ENCODE measurements around the gene TRIM60. TPM values are rescaled to one million over a fixed set of nuclear protein-coding genes. Genes with fewer than 3 reads are reported as not detected.
"Not testable (repeated sequence)": the region's sequence is repeated elsewhere in the genome, so short reads cannot be mapped to it uniquely, and the experiment has no call there.

TRIM60 gene
- total RNA-seq, 2 experiments from 2014 or later: not detected

GRCh38 chr4:165060938-165061337, 29.1 kb downstream of the TRIM60 start:
- no peak overlapping the region for H3K4me3 Mint-ChIP-seq
- no peaks in the 10 kb centered on the region for H3K4me1 Mint-ChIP-seq (ENCODE audit: low read depth)
- ChIA-PET CTCF (no interaction called here), POLR2A (no interaction called here)
- no peaks in the 10 kb centered on the region for H3K36me3 Mint-ChIP-seq
- H3K27me3 Mint-ChIP-seq: no peaks in the 10 kb centered on the region
- H3K9me3 Mint-ChIP-seq: no peaks in the 10 kb centered on the region
- H3K27ac Mint-ChIP-seq: no peak overlapping the region
- intact Hi-C loops (cut with micrococcal nuclease): no loop called here
- DNase-seq: no peak

GRCh38 chr4:165070560-165070959, 38.8 kb downstream of the TRIM60 start:
- CTCF ChIA-PET: no interaction called here
- Mint-ChIP-seq H3K9me3 (no peaks in the 10 kb centered on the region), H3K4me3 (no peak overlapping the region), H3K27ac (no peak overlapping the region), H3K4me1 (ENCODE audit: low read depth) (no peaks in the 10 kb centered on the region), H3K36me3 (no peaks in the 10 kb centered on the region), H3K27me3 (no peaks in the 10 kb centered on the region)
- POLR2A ChIA-PET: no interaction called here
- no peak for DNase-seq
- intact Hi-C loops (cut with micrococcal nuclease): no loop called here

GRCh38 chr4:165073346-165073745, 41.5 kb downstream of the TRIM60 start:
- POLR2A ChIA-PET; H3K4me3 Mint-ChIP-seq; H3K27ac Mint-ChIP-seq; H3K9me3 Mint-ChIP-seq; CTCF ChIA-PET; H3K27me3 Mint-ChIP-seq; H3K36me3 Mint-ChIP-seq; DNase-seq; H3K4me1 Mint-ChIP-seq (ENCODE audit: low read depth); intact Hi-C loops (cut with micrococcal nuclease): not testable (repeated sequence)

DNA sequence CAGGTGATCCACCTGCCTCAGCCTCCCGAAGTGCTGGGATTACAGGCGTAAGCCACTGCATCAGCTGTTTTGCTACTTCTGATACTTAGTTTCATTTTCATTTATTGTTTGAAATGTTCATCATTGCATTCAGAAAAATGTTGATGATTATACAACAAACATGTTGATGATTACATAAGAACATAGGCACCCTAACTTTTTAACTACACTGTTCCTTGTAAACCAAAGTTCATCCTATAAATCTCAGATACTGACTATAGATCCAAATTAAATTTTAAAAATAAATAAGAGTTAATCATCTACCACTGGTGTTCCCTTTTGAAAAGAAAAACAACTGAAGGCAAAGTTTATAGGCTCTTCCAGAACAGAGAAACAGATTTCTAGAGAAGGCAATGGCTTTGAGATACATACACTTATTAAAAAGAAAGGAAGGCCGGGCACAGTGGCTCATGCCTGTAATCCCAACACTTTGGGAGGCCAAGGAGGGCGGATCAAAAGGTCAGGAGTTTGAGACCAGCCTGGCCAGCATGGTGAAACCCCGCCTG, 45.3 kb downstream of the TRIM60 start:
- intact Hi-C loops (cut with micrococcal nuclease): no loop called here
- H3K4me1 Mint-ChIP-seq (ENCODE audit: low read depth): no peaks in the 10 kb centered on the region
- no peak overlapping the region for H3K27ac Mint-ChIP-seq
- H3K27me3 Mint-ChIP-seq: no peaks in the 10 kb centered on the region
- peaks cover 23% of the 10 kb centered on the region for H3K36me3 Mint-ChIP-seq
- no peak overlapping the region for H3K4me3 Mint-ChIP-seq
- ChIA-PET POLR2A (no interaction called here), CTCF (no interaction called here)
- H3K9me3 Mint-ChIP-seq: no peaks in the 10 kb centered on the region
- no peak for DNase-seq

DNA sequence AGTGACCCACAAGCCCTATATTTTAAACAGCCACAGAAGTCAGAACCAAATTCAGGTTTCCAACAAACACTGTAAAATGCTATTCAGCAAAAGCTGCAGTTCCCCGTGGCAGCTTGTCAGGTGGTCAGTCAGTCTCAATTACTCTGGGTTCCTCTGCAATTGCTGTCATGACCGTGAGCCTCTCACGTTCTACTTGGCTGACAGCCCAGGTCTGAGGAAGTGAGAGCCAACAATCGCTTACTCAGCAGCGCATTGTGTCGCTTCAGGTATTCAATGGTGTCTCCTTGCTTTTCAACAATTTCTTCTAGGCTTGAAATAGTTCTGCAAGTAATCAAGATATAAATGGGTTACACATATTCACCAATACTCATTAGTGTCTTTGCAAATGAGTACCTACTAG, 47.7 kb downstream of the TRIM60 start:
- Mint-ChIP-seq H3K4me3 (no peak overlapping the region), H3K9me3 (no peaks in the 10 kb centered on the region), H3K27me3 (no peaks in the 10 kb centered on the region), H3K4me1 (ENCODE audit: low read depth) (no peaks in the 10 kb centered on the region), H3K27ac (no peak overlapping the region), H3K36me3 (peaks cover 23% of the 10 kb centered on the region)
- intact Hi-C loops (cut with micrococcal nuclease): no loop called here
- no peak for DNase-seq
- ChIA-PET POLR2A (no interaction called here), CTCF (no interaction called here)

GRCh38 chr4:165084787-165085186, 53.0 kb downstream of the TRIM60 start:
- peaks cover 20% of the 10 kb centered on the region for H3K36me3 Mint-ChIP-seq
- POLR2A ChIA-PET; H3K27ac Mint-ChIP-seq; intact Hi-C loops (cut with micrococcal nuclease); H3K4me1 Mint-ChIP-seq (ENCODE audit: low read depth); H3K4me3 Mint-ChIP-seq; CTCF ChIA-PET; DNase-seq; H3K27me3 Mint-ChIP-seq; H3K9me3 Mint-ChIP-seq: not testable (repeated sequence)

DNA sequence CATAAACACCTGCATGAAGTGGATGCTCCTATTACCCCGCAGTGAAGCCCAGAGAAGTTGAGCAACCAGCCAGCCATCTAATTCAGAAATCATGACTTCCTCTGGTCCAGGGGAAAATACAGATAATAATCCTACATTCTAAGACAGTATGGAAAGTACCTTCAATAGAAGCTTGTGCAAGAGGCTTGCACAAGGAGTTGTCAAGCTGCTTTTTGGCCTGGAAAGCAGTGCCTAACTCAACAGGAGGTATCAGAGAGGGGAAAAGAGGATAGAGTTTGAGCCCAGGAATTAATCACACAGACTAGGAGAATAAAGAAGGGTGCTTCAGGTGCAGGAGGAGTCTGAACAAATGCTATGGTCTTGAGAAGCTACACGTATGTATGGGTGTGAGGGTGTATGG, 54.1 kb downstream of the TRIM60 start:
- H3K4me3 Mint-ChIP-seq: no peak overlapping the region
- H3K9me3 Mint-ChIP-seq: no peaks in the 10 kb centered on the region
- H3K27ac Mint-ChIP-seq: no peak overlapping the region
- no peak for DNase-seq
- H3K4me1 Mint-ChIP-seq (ENCODE audit: low read depth): no peaks in the 10 kb centered on the region
- no peaks in the 10 kb centered on the region for H3K27me3 Mint-ChIP-seq
- ChIA-PET POLR2A (interaction anchor here (0.6 kb wide), 1 partner anchor 16 kb away, joined by 3 read pairs; no protein-coding TSS in a partner anchor), CTCF (no interaction called here)
- intact Hi-C loops (cut with micrococcal nuclease): no loop called here
- H3K36me3 Mint-ChIP-seq: peaks cover 21% of the 10 kb centered on the region

DNA sequence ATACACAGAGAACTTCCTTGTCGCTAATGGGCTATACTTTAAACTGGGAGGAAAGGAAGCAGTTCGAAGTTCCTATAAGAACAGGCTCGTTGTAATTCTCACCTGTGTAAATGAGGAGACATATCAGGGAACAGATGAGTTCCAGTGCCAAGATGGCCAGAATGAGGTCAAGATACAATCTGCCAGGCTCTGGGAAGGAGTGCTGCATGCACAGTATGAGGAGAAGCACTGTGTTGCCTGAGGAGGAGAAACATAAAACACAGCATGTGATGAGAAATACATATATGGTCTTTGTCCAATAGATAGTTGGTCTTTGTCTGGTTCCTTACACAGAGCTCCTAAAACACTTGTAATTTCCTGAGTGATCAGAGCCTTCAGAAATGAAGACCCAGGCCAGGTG, 56.6 kb downstream of the TRIM60 start:
- Mint-ChIP-seq H3K36me3 (peaks cover 22% of the 10 kb centered on the region), H3K4me3 (no peak overlapping the region), H3K27ac (no peak overlapping the region), H3K4me1 (ENCODE audit: low read depth) (no peaks in the 10 kb centered on the region), H3K9me3 (no peaks in the 10 kb centered on the region), H3K27me3 (no peaks in the 10 kb centered on the region)
- DNase-seq: no peak
- POLR2A ChIA-PET: no interaction called here
- intact Hi-C loops (cut with micrococcal nuclease): no loop called here
- CTCF ChIA-PET: no interaction called here

Other genes with a start within 250 kb of the TRIM60 start
- not detected for gene APELA, start 154.8 kb upstream of the TRIM60 start, total RNA-seq
- 1 to 10 TPM; 1.0 TPM for gene TRIM61, start 54.3 kb upstream of the TRIM60 start, total RNA-seq
- gene TRIM75, start 21.9 kb downstream of the TRIM60 start, total RNA-seq: not detected
- 1 to 10 TPM; 8.8 to 9.0 TPM for gene TMEM192, start 80.9 kb downstream of the TRIM60 start, total RNA-seq
- gene KLHL2, start 175.6 kb downstream of the TRIM60 start, total RNA-seq: 10 to 100 TPM; 25.0 to 26.0 TPM